22Rv1 (cell line): ENCODE results near the gene NEU1.

Experiments
- H3K27ac ChIP-seq: fragments of 450-650 bp; 2 replicates; pipeline ENCODE4 v1.5.1; 2017
- CTCF ChIP-seq: fragments of 450-650 bp; IDR thresholded peaks from 2 replicates; pipeline ENCODE4 v1.5.1; 2017; ENCODE audit warnings: mild to moderate bottlenecking
- ZFX ChIP-seq: fragments of 450-650 bp; IDR thresholded peaks from 2 replicates; pipeline ENCODE4 v1.6.1; 2017; ENCODE audit warnings: antibody characterized with exemption, borderline replicate concordance

Gene NEU1

DNA sequence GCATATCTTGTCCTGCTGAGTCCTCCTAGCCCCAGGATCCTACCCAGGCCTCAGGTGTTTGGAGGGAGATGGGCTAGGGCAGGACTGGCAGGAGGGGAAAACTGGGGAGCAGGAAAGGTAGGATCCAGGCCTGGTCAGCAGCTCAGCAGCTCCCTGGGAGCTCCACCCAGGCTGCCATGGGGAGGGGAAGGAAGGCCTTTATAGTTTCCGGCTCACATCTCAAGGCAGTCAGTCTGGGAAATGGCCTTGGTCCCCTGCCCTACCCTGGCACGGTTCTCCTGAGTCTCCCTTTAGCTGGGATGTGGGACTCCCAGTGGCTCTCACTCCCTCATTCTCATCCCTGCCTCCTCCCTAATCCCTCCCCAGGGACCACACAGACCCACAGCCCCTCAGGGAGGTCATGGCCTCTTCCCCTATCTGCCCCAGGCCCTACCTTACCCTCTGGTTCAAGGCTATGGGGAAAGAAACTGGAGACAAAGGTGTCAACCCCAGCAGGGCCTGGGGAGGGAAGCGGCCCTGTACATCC, 14.6 kb upstream of the NEU1 start:
- no peak for TF ChIP-seq ZFX
- no peak for TF ChIP-seq CTCF

DNA sequence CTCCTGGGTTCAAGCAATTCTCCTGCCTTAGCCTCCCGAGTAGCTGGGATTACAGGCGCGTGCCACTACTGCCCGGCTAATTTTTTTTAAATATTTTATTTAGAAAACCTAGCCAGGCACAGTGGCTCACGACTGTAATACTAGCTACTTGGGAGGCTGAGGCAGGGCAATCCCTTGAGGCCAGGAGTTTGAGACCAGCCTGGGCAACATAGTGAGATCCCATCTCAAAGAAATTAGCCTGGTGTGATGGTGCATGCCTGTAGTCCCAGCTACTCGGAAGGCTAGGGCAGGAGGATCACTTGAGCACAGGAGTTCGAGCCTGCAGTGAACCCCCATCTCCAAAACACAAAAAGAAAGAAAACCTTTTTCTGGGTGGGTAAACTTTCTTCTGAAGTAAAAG, 13.7 kb upstream of the NEU1 start:
- no peak for TF ChIP-seq ZFX
- no peak for TF ChIP-seq CTCF

More for the DNA sequence above, 14.6 kb upstream of the NEU1 start:
- H3K27ac ChIP-seq, result peak overlapping the region; percentile 78

GRCh38 chr6:31875877-31876276, 13.3 kb upstream of the NEU1 start:
- no peak for TF ChIP-seq ZFX
- TF ChIP-seq CTCF, result no peak
- H3K27ac ChIP-seq, result peak overlapping the region; percentile 78

More for the DNA sequence above, 13.7 kb upstream of the NEU1 start:
- peak overlapping the region; percentile 78 for H3K27ac ChIP-seq

DNA sequence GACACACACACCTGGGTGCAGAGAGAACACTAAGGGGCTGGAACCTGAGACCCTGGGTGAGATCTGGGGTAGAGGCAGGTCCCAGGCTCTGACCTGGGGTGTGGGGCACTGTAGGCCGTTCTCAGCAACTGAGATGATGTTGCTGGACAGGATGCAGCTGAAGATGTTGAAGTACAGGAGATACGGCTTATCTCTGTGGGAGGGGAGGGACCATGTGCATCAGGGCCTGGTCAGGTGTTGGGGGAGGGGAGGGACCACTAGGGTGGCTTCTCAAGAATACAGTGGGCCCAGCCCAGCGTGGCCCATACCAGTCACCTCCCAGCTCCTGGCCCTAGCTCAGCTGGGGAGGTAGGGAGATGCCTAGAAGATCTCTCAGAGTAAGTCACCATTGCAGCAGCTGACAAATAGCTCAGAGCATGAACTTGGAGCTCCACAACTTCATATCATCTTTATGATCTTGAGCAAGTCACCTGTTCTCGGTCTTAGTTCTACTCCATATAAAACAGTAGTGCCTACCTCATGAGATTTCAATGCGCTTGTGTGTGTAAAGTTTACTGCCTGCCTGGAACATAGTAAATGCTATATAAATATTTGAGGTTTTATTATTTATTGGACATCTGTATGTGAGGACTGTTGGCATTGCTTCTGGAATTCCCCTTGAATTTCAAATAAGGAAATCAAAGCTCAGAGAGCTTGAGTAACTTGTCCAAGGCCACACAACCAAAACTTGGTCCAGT, 12.4 kb upstream of the NEU1 start:
- H3K27ac ChIP-seq, result peak overlapping the region; percentile 78

DNA sequence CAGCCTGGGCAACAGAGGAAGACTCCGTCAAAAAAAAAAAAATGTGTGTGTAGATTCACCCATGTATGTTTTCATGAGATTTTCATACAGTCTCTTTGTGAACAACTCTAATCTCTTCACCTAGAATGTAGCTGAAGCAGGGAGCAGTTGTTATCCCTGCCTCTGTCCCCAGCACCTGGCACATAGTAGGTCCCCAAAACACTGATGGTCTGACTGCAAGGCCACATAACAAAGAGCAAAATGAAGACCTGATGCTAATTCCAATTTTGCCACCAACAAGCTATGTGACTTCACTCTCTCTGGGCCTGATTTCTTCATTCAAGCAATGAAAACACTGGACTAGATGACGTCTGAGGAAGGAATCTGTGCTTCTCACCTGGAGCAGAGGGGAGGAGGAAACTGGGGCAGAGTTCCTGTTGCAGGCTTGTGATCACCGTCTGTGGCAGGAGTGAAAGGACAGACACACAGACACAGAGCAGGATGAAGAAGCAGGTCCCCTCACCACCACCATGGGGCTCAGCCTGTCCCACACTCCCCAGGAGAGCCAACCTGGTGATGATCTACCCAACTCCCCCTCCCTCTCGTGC, 11.6 kb upstream of the NEU1 start:
- H3K27ac ChIP-seq, result peak overlapping the region; percentile 78; the same call in 1 of the 2 replicates
- TF ChIP-seq CTCF (no peak), ZFX (no peak)

More for the DNA sequence above, 12.4 kb upstream of the NEU1 start:
- TF ChIP-seq ZFX, result no peak
- no peak for TF ChIP-seq CTCF

DNA sequence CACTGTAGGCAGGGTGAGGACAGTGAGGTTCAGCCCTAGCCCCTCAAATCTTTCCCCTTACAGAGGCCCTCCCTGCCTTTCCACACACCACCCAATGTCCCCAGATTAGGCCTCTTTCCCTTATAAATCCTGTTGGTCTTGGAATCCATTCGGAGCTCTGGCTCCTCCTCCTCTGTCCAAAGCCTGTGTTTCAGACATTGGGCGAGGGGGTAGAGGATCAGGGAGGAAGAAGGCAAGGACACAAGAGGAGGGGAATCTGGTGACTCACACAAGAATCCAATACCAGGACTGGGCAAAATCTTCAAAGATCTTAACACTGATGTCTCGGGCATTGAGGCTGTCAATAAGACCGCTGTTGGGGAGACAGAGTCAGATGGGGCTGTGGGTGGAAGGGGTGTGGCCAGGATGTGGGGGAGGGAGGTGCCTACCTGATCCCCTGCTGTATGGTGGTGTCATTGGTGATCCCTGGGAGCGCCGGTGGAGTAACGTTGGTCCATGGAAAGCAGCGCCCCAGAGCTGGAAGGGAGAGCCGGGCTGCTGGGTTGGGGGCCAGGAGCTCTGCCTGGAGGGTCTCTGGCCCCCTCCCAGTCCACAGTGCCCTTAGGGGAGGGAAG, 8.5 kb upstream of the NEU1 start:
- H3K27ac ChIP-seq, result no peak overlapping the region
- TF ChIP-seq ZFX (no peak), CTCF (no peak)

GRCh38 chr6:31870385-31870921, 7.8 kb upstream of the NEU1 start:
- no peak for TF ChIP-seq ZFX
- no peak for TF ChIP-seq CTCF
- no peak overlapping the region for H3K27ac ChIP-seq
